HCT116 (cell line): ENCODE results near the gene ALK.

Experiments
- EZH2 ChIP-seq: fragments of 200-600 bp; sonication (generic); IDR thresholded peaks from 2 replicates; pipeline ENCODE4 v1.6.1; 2017; ENCODE audit warnings: antibody characterized with exemption, mixed run types
- EZH2phosphoT487 ChIP-seq: fragments of 200-600 bp; IDR thresholded peaks from 2 replicates; pipeline ENCODE4 v1.6.1; 2018; ENCODE audit warnings: antibody characterized with exemption, borderline replicate concordance
- FOSL1 ChIP-seq: IDR thresholded peaks from 2 replicates; pipeline ENCODE4 v1.6.1; 2012; ENCODE audit warnings: low read depth
- MAX ChIP-seq: IDR thresholded peaks from 2 replicates; pipeline ENCODE4 v1.6.1; 2012
- POLR2A ChIP-seq: IDR thresholded peaks from 2 replicates; pipeline ENCODE4 v1.7.0; 2011; ENCODE audit warnings: borderline replicate concordance; ENCODE audit not compliant: insufficient read depth, insufficient read length; ENCODE audit errors: extremely low read depth
- RAD21 ChIP-seq: IDR thresholded peaks from 2 replicates; pipeline ENCODE4 v1.6.1; 2012; ENCODE audit warnings: low read depth, mild to moderate bottlenecking
- TCF7L2 ChIP-seq: IDR thresholded peaks from 2 replicates; pipeline ENCODE4 v1.7.0; 2011; ENCODE audit warnings: borderline replicate concordance, inconsistent platforms; ENCODE audit not compliant: insufficient read depth, insufficient read length; ENCODE audit errors: extremely low read depth
- ZNF274 ChIP-seq: fragments of 200-500 bp; sonication (Bioruptor generic); IDR thresholded peaks from 2 replicates; pipeline ENCODE4 v1.6.1; 2014; ENCODE audit warnings: mild to moderate bottlenecking, low read depth, low read length, inconsistent platforms
- TF ChIP-seq, protein P1 (sequence below), 3 experiments: fragments of 200-600 bp in 1 of 3; sonication (generic) in 1 of 3; IDR thresholded peaks in 2 of 3; conservative IDR thresholded peaks in 1 of 3; 2 replicates each; pipeline ENCODE4 v1.5.1; 2012 to 2017; ENCODE audit warnings: low read depth in 2 of 3, low read length in 2 of 3, antibody characterized with exemption in 1 of 3, borderline replicate concordance in 1 of 3, control low read depth in 1 of 3, mild to moderate bottlenecking in 1 of 3, mixed read lengths in 1 of 3, mixed run types in 1 of 3, moderate library complexity in 1 of 3; ENCODE audit not compliant: insufficient read depth in 1 of 3

- TF ChIP-seq, protein P1, sequence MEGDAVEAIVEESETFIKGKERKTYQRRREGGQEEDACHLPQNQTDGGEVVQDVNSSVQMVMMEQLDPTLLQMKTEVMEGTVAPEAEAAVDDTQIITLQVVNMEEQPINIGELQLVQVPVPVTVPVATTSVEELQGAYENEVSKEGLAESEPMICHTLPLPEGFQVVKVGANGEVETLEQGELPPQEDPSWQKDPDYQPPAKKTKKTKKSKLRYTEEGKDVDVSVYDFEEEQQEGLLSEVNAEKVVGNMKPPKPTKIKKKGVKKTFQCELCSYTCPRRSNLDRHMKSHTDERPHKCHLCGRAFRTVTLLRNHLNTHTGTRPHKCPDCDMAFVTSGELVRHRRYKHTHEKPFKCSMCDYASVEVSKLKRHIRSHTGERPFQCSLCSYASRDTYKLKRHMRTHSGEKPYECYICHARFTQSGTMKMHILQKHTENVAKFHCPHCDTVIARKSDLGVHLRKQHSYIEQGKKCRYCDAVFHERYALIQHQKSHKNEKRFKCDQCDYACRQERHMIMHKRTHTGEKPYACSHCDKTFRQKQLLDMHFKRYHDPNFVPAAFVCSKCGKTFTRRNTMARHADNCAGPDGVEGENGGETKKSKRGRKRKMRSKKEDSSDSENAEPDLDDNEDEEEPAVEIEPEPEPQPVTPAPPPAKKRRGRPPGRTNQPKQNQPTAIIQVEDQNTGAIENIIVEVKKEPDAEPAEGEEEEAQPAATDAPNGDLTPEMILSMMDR (IDR thresholded peaks at IDR 0.05 in 2 of 3, conservative IDR thresholded peaks at IDR 0.05 in 1 of 3; ENCODE audit: borderline replicate concordance in 1 of 3, insufficient read depth in 1 of 3, low read depth in 2 of 3, low read length in 2 of 3): no peak
- TF ChIP-seq MAX: no peak
- no peak for TF ChIP-seq RAD21
- TF ChIP-seq ZNF274: no peak
- TF ChIP-seq EZH2: no peak
- TF ChIP-seq POLR2A: no peak
- TF ChIP-seq TCF7L2: no peak
- no peak for TF ChIP-seq EZH2phosphoT487
- TF ChIP-seq FOSL1: no peak
These were observed 158.0 kb downstream of the ALK start for GRCh38 chr2:29763371-29763770.
